ENCODE data around the gene MPV17L2.

- TF ChIP-seq CTCF (IDR thresholded peaks at IDR 0.05) = no peak
- no peak for TF ChIP-seq POLR2A (IDR thresholded peaks at IDR 0.05)
Observed at GRCh38 chr19:18234194-18234593, 41.2 kb downstream of the MPV17L2 start.

All from uterus (tissue), 2 donors.